Activated T-cell treated with anti-CD3 and anti-CD28 coated beads for 4 hours (primary cell): ENCODE measurements around the gene CDK14.

Experiments
- DNase-seq: peaks from one replicate; pipeline ENCODE4 v3.0.0-alpha.2; 2020

CDK14 gene

DNA sequence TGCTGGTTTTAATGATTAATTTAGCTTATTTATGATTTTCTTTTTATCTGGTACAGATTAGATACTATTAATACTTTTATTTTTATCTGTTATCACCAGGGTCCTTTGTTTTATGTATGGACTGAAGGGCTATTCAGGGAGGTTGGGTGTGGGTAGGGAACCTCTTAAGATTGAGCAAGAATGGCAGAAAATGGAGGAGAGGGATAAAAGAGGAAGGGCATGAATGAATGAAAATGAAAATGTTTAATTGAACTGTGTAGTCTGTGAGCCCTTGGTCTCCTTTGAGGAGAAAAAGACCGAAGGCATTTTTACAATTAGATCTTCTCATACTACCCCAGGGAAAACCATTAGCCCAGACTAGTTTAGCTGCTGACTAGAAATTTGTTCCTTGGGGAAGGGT lies 93.1 kb downstream of the CDK14 start:
- DNase-seq: no peak

GRCh38 chr7:90690159-90690858 lies 94.2 kb downstream of the CDK14 start:
- DNase-seq: no peak

GRCh38 chr7:90692396-90692795 lies 96.3 kb downstream of the CDK14 start:
- no peak for DNase-seq

DNA sequence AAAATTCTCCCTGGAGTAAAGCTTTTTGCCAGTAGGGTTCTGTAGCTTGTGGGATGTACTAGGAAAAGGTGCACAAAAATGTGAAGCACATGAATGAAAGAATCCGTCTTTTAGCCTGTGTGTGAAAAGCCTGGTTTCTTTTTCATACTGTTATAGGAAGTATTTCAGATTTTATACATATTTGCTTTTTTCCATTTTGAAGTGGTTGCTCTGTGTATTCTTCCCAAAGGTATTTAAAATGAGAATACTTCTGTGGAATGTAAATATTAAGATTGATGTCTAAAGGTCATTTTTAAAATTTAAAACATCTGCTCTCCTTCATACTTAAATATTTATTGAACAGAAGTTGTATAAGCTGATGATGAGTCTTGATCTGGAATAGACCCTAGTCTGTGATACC lies 96.8 kb downstream of the CDK14 start:
- DNase-seq: no peak

GRCh38 chr7:90693939-90694338 lies 97.8 kb downstream of the CDK14 start:
- DNase-seq: no peak

GRCh38 chr7:90698616-90699015 lies 102.5 kb downstream of the CDK14 start:
- no peak for DNase-seq

- no peak for DNase-seq
These were observed 104.9 kb downstream of the CDK14 start for GRCh38 chr7:90701021-90701420.

DNA sequence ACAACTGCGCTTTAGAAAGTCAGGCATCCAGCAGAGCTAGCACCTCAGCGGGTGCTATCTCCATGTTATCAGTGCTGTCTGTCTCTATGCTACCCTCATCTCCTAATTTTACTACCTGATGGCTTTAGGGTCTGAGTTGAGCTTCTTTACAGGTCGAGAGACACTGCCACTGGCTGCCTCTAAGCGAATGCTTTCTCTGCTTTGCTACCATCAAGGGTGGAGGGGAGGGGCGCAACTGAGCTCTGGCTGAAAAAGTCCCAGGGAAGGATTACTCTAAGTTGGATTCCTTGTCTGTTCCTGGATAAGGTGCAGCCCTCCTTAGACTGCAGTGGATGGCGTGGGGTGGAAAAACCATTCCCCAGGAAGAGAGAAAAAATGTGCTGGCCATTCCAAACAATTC lies 105.7 kb downstream of the CDK14 start:
- no peak for DNase-seq

GRCh38 chr7:90705391-90706071 lies 109.4 kb downstream of the CDK14 start:
- no peak for DNase-seq

- no peak for DNase-seq
These were observed 110.1 kb downstream of the CDK14 start for GRCh38 chr7:90706072-90706716.

DNA sequence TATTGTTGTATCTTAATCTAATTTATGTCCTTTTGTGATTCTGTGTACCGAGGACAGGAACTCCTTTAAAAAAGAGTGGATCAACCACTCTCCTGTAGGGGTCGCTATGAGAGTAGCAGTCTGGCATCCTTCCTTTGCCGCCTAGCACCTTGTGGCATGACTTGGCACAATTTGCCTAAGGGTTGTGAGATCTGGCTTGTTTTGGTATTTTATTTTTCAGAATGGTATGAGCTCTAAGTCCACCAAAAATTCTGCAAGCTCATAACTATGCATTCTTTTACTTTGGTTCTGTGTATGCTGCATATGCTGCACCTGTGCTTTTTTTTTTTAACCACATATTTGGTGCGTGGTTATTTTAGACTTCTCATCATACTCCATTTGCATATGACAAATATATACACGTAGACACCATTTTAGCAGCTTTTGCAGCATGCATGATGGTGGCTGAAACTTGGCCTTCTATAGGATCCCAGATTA lies 112.8 kb downstream of the CDK14 start:
- no peak for DNase-seq

DNA sequence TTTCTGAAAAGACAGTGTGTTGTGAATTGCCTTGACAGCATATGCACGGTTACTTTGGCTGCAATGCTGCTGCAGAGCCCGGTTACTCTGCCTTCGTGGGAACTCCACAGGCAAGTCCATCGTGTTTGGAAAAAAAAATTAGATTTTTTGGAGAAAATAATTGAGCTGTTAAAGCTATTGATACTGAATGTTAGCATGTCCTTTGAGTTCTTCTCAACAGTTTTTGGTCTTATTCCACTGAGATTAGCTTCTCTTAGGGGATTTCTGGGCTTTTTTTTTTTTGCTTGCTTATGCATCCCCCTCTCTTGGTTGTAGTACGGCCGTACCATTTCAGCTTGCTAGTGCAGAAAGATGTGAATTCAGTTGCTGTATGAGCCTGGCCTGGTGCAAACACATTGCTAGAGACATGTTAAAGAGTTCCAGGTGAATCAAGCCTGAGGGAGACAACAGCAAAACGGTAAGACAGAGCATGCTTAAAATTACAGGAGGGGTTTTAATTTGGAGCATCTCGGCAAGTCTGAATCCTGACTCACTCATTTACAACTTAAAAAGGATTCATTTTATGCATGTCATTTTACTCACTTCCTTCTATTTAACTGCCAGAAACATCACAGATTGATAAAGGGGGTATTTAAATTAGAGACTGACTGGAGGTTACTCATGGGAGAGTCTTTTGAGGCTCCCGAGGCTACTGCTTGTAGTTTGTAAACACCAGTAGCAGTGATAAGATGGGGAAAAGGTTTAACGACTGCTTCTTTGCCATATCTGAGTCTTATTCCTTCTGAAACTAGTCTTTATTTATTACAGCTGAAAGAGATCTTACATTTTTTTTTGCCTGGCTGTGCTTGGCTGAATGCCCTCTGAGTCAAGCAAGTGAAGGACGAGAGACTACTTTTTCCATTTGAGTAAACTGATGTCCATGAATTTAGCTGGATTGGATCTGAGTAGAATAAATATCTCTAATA lies 113.7 kb downstream of the CDK14 start:
- DNase-seq: no peak

- DNase-seq: no peak
These were observed 114.3 kb downstream of the CDK14 start for GRCh38 chr7:90710466-90710850.

DNA sequence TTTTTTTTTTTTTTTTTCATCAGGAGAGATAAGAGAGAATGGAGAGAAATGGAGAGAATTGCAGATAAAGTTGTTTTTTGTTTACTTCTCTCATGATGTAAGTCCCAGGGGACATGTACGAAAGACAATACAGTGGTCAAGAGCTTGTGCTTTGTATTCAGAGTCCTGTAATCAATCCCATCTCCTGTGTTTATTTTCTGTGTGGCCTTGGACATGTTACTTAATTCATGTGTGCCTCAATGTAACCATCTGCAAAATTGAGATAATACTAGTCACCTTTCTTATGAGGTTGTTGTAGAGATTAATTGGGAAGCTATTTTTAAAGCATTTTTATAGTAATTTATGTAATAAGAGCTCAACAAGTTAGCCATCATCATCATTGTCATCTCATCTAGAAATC lies 117.5 kb downstream of the CDK14 start:
- no peak for DNase-seq

DNA sequence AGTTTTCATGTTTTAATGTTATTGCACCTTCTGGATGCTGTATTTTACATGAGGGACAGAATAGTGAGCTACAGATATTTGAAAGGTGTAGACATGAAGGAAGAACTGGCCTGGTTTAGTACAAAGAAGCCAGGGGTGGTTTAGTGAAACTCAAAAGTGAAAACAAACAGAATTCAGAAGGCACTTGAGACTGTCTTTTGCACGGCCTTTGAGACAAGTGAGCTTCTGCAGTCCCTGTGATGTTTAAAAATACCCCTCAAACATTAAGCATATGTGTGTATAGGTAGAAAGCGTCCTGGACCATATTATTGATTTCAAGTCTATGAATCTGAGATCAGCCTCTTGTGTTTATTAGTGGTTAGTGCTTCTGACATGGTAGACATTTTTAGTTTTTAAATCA lies 118.9 kb downstream of the CDK14 start:
- no peak for DNase-seq

DNA sequence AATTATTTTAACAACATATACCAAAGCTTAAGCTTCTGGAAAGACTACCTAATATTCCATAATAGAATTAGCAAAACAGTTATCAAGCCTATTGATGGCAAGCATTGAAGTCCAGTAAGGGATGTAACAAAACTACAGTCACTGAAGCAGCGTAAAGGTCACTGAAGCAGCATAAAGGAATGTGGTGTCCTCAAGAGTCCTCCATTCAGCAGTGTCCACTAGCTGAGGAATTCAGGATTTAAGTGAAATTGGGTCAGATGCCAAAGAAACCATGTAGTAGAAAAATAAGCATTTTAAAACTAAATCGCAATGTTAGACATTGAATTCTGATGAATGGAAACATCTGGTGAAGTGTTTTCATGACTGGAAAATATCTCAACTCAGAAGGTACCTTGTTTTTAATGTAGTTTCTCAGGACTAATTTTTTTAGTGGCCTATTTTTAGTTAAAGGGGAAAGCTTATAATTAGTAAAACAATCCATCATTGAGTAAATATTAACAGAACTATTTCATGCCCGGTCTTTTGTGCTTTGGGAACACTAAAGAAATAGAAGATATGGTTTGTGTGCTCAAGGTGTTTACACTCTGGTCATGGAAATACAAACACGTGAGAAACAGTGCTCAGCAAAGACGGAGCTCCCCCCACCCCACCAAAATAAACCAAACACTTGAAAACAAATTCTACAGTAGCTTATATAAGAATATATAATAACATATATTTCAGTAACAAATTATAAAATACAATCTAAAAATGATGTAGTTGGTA lies 121.4 kb downstream of the CDK14 start:
- DNase-seq: no peak

GRCh38 chr7:90719155-90719554 lies 123.0 kb downstream of the CDK14 start:
- no peak for DNase-seq

GRCh38 chr7:90720984-90721760 lies 125.1 kb downstream of the CDK14 start:
- DNase-seq: no peak

DNA sequence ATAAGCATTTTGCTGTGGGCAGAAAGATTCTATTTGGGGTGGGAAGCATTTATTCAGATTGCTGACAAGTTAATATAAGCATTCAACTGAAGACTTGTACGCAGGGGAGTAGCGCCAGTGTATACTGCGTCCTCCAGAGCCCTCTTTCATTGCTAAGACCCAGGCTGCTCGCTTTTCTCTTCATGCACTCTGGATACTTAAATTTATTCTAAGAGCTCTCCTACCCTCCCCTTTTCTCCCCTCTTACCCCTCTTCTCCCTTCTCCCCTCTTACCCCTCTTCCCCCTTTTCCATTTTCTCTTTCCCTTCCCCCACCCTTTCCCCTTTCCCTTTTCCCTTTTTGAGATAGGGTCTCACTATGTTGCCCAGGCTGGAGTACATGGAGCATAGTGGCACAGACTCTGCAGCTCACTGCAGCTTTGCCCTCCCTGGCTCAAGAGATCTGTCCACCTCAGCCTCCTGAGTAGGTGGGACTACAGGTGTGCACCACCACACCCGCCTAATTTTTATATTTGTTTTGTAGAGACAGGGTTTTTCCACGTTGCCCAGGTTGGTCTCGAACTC lies 125.8 kb downstream of the CDK14 start:
- DNase-seq: no peak

- DNase-seq: no peak
These were observed 127.1 kb downstream of the CDK14 start for GRCh38 chr7:90723233-90723632.

DNA sequence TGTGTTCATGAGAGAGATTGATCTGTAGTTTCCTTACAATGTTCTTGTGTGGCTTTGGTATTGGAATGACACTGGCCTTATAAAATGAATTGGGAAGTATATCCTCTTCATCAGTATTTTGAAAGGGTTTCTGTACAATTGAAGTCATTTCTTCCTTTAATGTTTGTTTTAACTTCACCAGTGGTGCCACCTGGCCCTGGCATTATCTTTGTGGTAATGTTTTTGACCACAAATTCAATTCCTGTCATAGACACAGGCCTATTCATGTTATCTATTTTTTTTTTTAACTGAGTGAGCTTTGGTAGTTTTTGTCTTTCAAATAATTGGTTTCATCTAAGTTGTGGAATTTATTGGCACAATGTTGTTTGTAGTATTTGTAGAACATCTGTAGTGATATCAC lies 127.7 kb downstream of the CDK14 start:
- no peak for DNase-seq
